H1 (cell line): ENCODE data around the gene WNT5A. TPM values are rescaled to one million over a fixed set of nuclear protein-coding genes. Genes with fewer than 3 reads are reported as not detected.

ENCODE experiments used
- polyA plus RNA-seq, 7 experiments: library from polyadenylated mRNA; depleted of rRNA in 3 of 7; stranded (reverse) in 5 of 7; unstranded in 2 of 7; fragments of >200 nt in 5 of 7; fragments of 200-250 nt in 2 of 7; gene quantifications; 1 replicate in 5 of 7; 2 replicates in 1 of 7; 4 replicates in 1 of 7; pipeline versions ENCODE4 v1.2.1 to v1.2.3, GENCODE V29; 2011 to 2013; ENCODE audit warnings: missing spikeins in 2 of 7, mixed read lengths in 2 of 7
- total RNA-seq: library from RNA; stranded (reverse); fragmentation: NEBNext Ultra II Directional; extraction: Animal tissue kit (Norgen Biotek cat#: 25700); gene quantifications from 2 replicates; pipeline ENCODE4 v1.2.1, GENCODE V29; 2021
- TF ChIP-seq, protein P1 (sequence below): IDR thresholded peaks from 2 replicates; pipeline ENCODE4 v1.6.1; 2012; ENCODE audit warnings: inconsistent platforms

Gene WNT5A
- total and polyA plus RNA-seq, 2 of the 8 experiments (the other 6 are each of a cell fraction or from before 2014, with no cell fraction given): 3.9 to 5.6 TPM

GRCh38 chr3:55523471-55523870 is 36.4 kb upstream of the WNT5A start (continued):
- TF ChIP-seq, protein P1, sequence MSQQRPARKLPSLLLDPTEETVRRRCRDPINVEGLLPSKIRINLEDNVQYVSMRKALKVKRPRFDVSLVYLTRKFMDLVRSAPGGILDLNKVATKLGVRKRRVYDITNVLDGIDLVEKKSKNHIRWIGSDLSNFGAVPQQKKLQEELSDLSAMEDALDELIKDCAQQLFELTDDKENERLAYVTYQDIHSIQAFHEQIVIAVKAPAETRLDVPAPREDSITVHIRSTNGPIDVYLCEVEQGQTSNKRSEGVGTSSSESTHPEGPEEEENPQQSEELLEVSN: no peak
